ENCODE results near the gene STXBP5. TPM values are rescaled to one million over a fixed set of nuclear protein-coding genes. Genes with fewer than 3 reads are reported as not detected.
A peak's percentile ranks its signal among the peaks of the same experiment; 100 is the strongest.

Gene STXBP5
- polyA plus RNA-seq, 2 donors: 8.6 to 15.2 TPM

- H3K4me3 ChIP-seq (ENCODE audit: low read depth in 1 of 2, low read length in 2 of 2): no peak overlapping the region
- H3K27ac ChIP-seq (ENCODE audit: low read depth in 2 of 2, low read length in 1 of 2): no peak overlapping the region
- 87 to 90% methylated on average over 3 of the region's 3 CpGs for WGBS, 2 donors
- no peaks in the 10 kb centered on the region for H3K27me3 ChIP-seq (ENCODE audit: control insufficient read depth in 1 of 2, insufficient read depth in 2 of 2, low read length in 2 of 2)
- no peaks in the 10 kb centered on the region for H3K9me3 ChIP-seq (ENCODE audit: control insufficient read depth in 2 of 2, insufficient read depth in 1 of 2, low read depth in 1 of 2, low read length in 1 of 2)
- no peaks in the 10 kb centered on the region for H3K36me3 ChIP-seq (ENCODE audit: control insufficient read depth in 2 of 2, insufficient read depth in 2 of 2, low read length in 1 of 2)
- H3K4me1 ChIP-seq (ENCODE audit: control insufficient read depth in 2 of 2, insufficient read depth in 2 of 2, low read length in 1 of 2): no peaks in the 10 kb centered on the region
These were observed 8.7 kb upstream of the STXBP5 start for GRCh38 chr6:147195510-147195909.

- 93 to 95% methylated on average over 3 of the region's 3 CpGs for WGBS, 2 donors
- H3K4me3 ChIP-seq (ENCODE audit: low read depth in 1 of 2, low read length in 2 of 2): no peak overlapping the region
- H3K36me3 ChIP-seq (ENCODE audit: control insufficient read depth in 2 of 2, insufficient read depth in 2 of 2, low read length in 1 of 2): no peaks in the 10 kb centered on the region
- no peaks in the 10 kb centered on the region for H3K4me1 ChIP-seq (ENCODE audit: control insufficient read depth in 2 of 2, insufficient read depth in 2 of 2, low read length in 1 of 2)
- no peaks in the 10 kb centered on the region for H3K27me3 ChIP-seq (ENCODE audit: control insufficient read depth in 1 of 2, insufficient read depth in 2 of 2, low read length in 2 of 2)
- no peak overlapping the region for H3K27ac ChIP-seq (ENCODE audit: low read depth in 2 of 2, low read length in 1 of 2)
- H3K9me3 ChIP-seq (ENCODE audit: control insufficient read depth in 2 of 2, insufficient read depth in 1 of 2, low read depth in 1 of 2, low read length in 1 of 2): no peaks in the 10 kb centered on the region
These were observed 8.2 kb upstream of the STXBP5 start for GRCh38 chr6:147195987-147196386.

- 93% methylated on average over 1 of the region's 1 CpG for WGBS, 2 donors
- H3K36me3 ChIP-seq (ENCODE audit: control insufficient read depth in 2 of 2, insufficient read depth in 2 of 2, low read length in 1 of 2): no peaks in the 10 kb centered on the region
- no peaks in the 10 kb centered on the region for H3K4me1 ChIP-seq (ENCODE audit: control insufficient read depth in 2 of 2, insufficient read depth in 2 of 2, low read length in 1 of 2)
- no peak overlapping the region for H3K27ac ChIP-seq (ENCODE audit: low read depth in 2 of 2, low read length in 1 of 2)
- H3K27me3 ChIP-seq (ENCODE audit: control insufficient read depth in 1 of 2, insufficient read depth in 2 of 2, low read length in 2 of 2): no peaks in the 10 kb centered on the region
- H3K4me3 ChIP-seq (ENCODE audit: low read depth in 1 of 2, low read length in 2 of 2): no peak overlapping the region
- H3K9me3 ChIP-seq (ENCODE audit: control insufficient read depth in 2 of 2, insufficient read depth in 1 of 2, low read depth in 1 of 2, low read length in 1 of 2): no peaks in the 10 kb centered on the region
These were observed 3.5 kb upstream of the STXBP5 start for GRCh38 chr6:147200711-147201110.

- peak overlapping the region; percentile 31 to 91 for H3K4me3 ChIP-seq (ENCODE audit: low read depth in 1 of 2, low read length in 2 of 2)
- H3K27me3 ChIP-seq (ENCODE audit: control insufficient read depth in 1 of 2, insufficient read depth in 2 of 2, low read length in 2 of 2): no peaks in the 10 kb centered on the region
- no peaks in the 10 kb centered on the region for H3K36me3 ChIP-seq (ENCODE audit: control insufficient read depth in 2 of 2, insufficient read depth in 2 of 2, low read length in 1 of 2)
- 8 to 15% methylated on average over 16 of the region's 16 CpGs for WGBS, 2 donors
- H3K4me1 ChIP-seq (ENCODE audit: control insufficient read depth in 2 of 2, insufficient read depth in 2 of 2, low read length in 1 of 2): no peaks in the 10 kb centered on the region
- peak overlapping the region; percentile 1 to 100 for H3K27ac ChIP-seq (ENCODE audit: low read depth in 2 of 2, low read length in 1 of 2)
- H3K9me3 ChIP-seq (ENCODE audit: control insufficient read depth in 2 of 2, insufficient read depth in 1 of 2, low read depth in 1 of 2, low read length in 1 of 2): no peaks in the 10 kb centered on the region
These were observed 2.2 kb upstream of the STXBP5 start for GRCh38 chr6:147201885-147202515.

GRCh38 chr6:147202516-147203310 lies 1.5 kb upstream of the STXBP5 start:
- WGBS, 2 donors: 0% methylated on average over 40 of the region's 40 CpGs
- Histone ChIP-seq H3K9me3 (ENCODE audit: control insufficient read depth in 2 of 2, insufficient read depth in 1 of 2, low read depth in 1 of 2, low read length in 1 of 2) (no peaks in the 10 kb centered on the region), H3K27me3 (ENCODE audit: control insufficient read depth in 1 of 2, insufficient read depth in 2 of 2, low read length in 2 of 2) (no peaks in the 10 kb centered on the region), H3K36me3 (ENCODE audit: control insufficient read depth in 2 of 2, insufficient read depth in 2 of 2, low read length in 1 of 2) (no peaks in the 10 kb centered on the region), H3K4me3 (ENCODE audit: low read depth in 1 of 2, low read length in 2 of 2) (peak overlapping the region; percentile 85 to 91), H3K27ac (ENCODE audit: low read depth in 2 of 2, low read length in 1 of 2) (peak overlapping the region; percentile 99 to 100), H3K4me1 (ENCODE audit: control insufficient read depth in 2 of 2, insufficient read depth in 2 of 2, low read length in 1 of 2) (no peaks in the 10 kb centered on the region)

- WGBS, 2 donors: 0% methylated on average over 52 to 74 of the region's 74 CpGs
- Histone ChIP-seq H3K27me3 (ENCODE audit: control insufficient read depth in 1 of 2, insufficient read depth in 2 of 2, low read length in 2 of 2) (no peaks in the 10 kb centered on the region), H3K36me3 (ENCODE audit: control insufficient read depth in 2 of 2, insufficient read depth in 2 of 2, low read length in 1 of 2) (no peaks in the 10 kb centered on the region), H3K4me3 (ENCODE audit: low read depth in 1 of 2, low read length in 2 of 2) (peak overlapping the region; percentile 85 to 91), H3K27ac (ENCODE audit: low read depth in 2 of 2, low read length in 1 of 2) (peak overlapping the region; percentile 99 to 100), H3K4me1 (ENCODE audit: control insufficient read depth in 2 of 2, insufficient read depth in 2 of 2, low read length in 1 of 2) (no peaks in the 10 kb centered on the region), H3K9me3 (ENCODE audit: control insufficient read depth in 2 of 2, insufficient read depth in 1 of 2, low read depth in 1 of 2, low read length in 1 of 2) (no peaks in the 10 kb centered on the region)
These were observed 732 bp upstream of the STXBP5 start for GRCh38 chr6:147203311-147204059.

GRCh38 chr6:147204843-147205311 lies 660 bp downstream of the STXBP5 start:
- Histone ChIP-seq H3K27me3 (ENCODE audit: control insufficient read depth in 1 of 2, insufficient read depth in 2 of 2, low read length in 2 of 2) (no peaks in the 10 kb centered on the region), H3K27ac (ENCODE audit: low read depth in 2 of 2, low read length in 1 of 2) (peak overlapping the region; percentile 99 to 100), H3K4me1 (ENCODE audit: control insufficient read depth in 2 of 2, insufficient read depth in 2 of 2, low read length in 1 of 2) (no peaks in the 10 kb centered on the region), H3K36me3 (ENCODE audit: control insufficient read depth in 2 of 2, insufficient read depth in 2 of 2, low read length in 1 of 2) (no peaks in the 10 kb centered on the region), H3K4me3 (ENCODE audit: low read depth in 1 of 2, low read length in 2 of 2) (peak overlapping the region; percentile 85 to 91), H3K9me3 (ENCODE audit: control insufficient read depth in 2 of 2, insufficient read depth in 1 of 2, low read depth in 1 of 2, low read length in 1 of 2) (no peaks in the 10 kb centered on the region)
- 7 to 10% methylated on average over 11 of the region's 11 CpGs for WGBS, 2 donors

GRCh38 chr6:147205690-147206600 lies 1.7 kb downstream of the STXBP5 start:
- Histone ChIP-seq H3K27ac (ENCODE audit: low read depth in 2 of 2, low read length in 1 of 2) (no peak overlapping the region), H3K9me3 (ENCODE audit: control insufficient read depth in 2 of 2, insufficient read depth in 1 of 2, low read depth in 1 of 2, low read length in 1 of 2) (no peaks in the 10 kb centered on the region), H3K4me3 (ENCODE audit: low read depth in 1 of 2, low read length in 2 of 2) (peak overlapping the region in 1 of 2 donors; percentile 91), H3K36me3 (ENCODE audit: control insufficient read depth in 2 of 2, insufficient read depth in 2 of 2, low read length in 1 of 2) (no peaks in the 10 kb centered on the region), H3K4me1 (ENCODE audit: control insufficient read depth in 2 of 2, insufficient read depth in 2 of 2, low read length in 1 of 2) (no peaks in the 10 kb centered on the region), H3K27me3 (ENCODE audit: control insufficient read depth in 1 of 2, insufficient read depth in 2 of 2, low read length in 2 of 2) (no peaks in the 10 kb centered on the region)
- 56 to 70% methylated on average over 5 of the region's 5 CpGs for WGBS, 2 donors

GRCh38 chr6:147207351-147207750 lies 3.1 kb downstream of the STXBP5 start:
- WGBS, 2 donors: 68 to 80% methylated on average over 6 of the region's 6 CpGs
- Histone ChIP-seq H3K36me3 (ENCODE audit: control insufficient read depth in 2 of 2, insufficient read depth in 2 of 2, low read length in 1 of 2) (no peaks in the 10 kb centered on the region), H3K4me3 (ENCODE audit: low read depth in 1 of 2, low read length in 2 of 2) (no peak overlapping the region), H3K27me3 (ENCODE audit: control insufficient read depth in 1 of 2, insufficient read depth in 2 of 2, low read length in 2 of 2) (no peaks in the 10 kb centered on the region), H3K4me1 (ENCODE audit: control insufficient read depth in 2 of 2, insufficient read depth in 2 of 2, low read length in 1 of 2) (no peaks in the 10 kb centered on the region), H3K9me3 (ENCODE audit: control insufficient read depth in 2 of 2, insufficient read depth in 1 of 2, low read depth in 1 of 2, low read length in 1 of 2) (no peaks in the 10 kb centered on the region), H3K27ac (ENCODE audit: low read depth in 2 of 2, low read length in 1 of 2) (no peak overlapping the region)
